Middle frontal gyrus (tissue), 1 donor: ENCODE results near the gene CD226.
"Not testable (repeated sequence)": the region's sequence is repeated elsewhere in the genome, so short reads cannot be mapped to it uniquely, and the experiment has no call there.

Experiments
- DNase-seq: peaks from one replicate; pipeline ENCODE4 v3.0.0-alpha.2; 2015; ENCODE audit warnings: low spot score; ENCODE audit errors: extremely low spot score

CD226 gene

DNA sequence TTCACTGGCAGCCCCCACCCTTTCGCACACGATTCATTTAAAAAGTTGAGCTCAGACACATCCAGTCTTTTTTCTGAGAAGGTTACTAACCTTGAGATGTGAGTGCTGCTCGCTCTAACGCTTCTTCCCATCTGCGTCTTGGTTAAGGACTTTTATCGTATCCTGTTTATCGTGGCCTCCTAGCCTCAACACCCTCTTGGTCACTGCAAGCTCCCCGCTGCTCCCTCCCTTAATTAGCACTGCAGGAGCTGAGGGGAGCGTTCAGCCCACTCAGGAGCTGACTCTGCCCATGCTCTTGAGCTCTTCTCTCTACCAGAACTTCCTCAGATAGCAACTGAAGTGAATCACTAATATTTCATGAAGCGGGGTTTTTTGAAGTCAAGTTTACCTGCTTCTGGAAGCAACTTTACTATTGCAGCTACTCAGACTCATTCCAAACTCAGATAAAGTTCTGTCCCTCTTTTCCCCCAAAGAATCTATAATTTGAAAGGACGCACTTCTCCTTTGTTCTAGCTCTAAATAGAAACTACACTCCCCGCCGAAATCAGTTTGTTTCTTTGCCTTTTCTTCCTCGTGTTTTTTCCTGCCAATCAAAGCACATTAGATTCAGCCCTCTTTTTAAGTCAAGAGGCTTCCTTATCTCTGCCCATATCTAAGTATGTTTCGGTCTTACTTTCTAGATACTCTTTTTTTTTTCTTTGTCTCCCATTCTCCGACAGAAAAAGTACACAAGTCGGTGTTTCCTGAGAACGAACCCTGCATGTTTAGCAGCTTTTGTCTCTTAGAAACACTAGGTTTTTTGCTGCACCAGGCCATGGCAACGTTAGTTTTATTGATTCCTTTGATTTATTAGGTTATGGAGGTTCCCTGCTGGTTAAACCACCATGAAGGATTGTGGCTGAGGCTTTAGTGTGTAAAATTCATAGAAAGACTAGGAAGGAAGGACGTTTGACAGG lies 9.3 kb upstream of the CD226 start:
- DNase-seq = no peak

DNA sequence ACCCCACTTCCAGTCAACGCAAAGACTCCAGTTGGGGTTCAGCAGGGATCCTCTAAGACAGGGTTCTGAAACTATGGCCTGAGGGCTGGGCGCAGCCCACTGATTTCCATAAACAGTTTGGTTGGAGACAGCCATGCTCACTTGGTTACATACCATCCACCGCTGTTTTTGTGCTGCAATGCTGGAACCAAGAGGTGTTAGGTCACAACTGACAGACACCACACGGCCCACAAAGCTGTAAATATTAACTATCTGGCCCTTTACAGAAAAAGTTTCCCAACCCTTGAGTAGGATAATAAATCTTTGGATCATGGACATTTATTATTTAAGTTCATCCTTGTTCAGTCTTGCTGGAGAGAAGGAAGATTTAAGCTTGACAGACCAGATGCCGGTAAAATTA lies 8.4 kb upstream of the CD226 start:
- DNase-seq = no peak

DNA sequence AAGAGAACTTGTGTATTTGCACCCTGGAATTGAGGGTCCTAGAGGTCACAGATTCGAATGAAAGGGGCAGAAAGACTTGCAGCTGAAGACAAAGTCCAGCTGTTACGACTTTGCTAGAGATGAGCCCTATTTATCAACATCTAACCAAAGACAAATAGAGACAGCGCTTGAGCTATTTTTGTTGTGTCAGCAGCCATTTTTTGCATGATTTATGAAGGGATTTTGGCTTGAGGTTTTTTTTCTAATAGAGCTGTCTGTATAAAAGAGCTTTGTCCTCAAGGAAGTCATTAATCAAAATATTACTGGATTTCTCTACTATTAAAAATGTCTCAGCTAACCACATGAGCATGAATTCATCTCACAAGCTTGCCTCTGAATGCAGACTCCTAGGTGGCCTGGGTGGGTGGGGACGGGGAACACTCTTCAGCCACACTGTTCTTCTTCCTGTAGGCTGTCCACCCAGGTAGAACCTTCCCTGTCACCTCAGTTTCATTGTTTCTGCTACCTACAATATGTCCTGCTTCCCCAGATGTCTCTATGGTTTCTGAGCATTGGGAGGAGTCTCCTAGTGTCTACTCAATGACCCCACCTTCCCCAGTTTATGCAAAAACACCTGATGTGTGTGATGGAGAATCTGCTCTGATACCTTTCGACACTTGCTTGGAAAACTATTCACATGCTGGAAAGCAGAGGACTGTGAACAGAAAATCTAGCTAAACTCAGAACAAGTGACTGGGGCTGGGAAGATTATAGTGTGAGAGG lies 7.2 kb upstream of the CD226 start:
- DNase-seq = no peak

DNA sequence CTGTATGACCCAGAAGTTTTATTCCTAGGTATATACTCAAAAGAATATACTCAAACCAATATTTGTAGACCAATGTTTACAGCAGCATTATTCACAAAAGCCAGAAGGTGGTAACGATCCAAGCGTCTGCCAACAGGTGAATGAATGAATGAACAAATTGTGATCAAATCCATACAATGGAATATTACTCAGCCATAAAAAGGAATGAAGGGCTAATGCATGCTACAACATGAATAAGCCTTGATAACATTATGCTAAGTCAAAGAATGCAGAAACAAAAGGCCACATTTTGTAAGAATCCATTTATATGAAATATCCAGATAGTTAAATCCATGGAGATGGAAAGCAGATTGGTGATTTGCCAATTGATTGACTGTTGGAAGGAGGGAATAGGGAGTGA lies 5.5 kb upstream of the CD226 start:
- no peak for DNase-seq

DNA sequence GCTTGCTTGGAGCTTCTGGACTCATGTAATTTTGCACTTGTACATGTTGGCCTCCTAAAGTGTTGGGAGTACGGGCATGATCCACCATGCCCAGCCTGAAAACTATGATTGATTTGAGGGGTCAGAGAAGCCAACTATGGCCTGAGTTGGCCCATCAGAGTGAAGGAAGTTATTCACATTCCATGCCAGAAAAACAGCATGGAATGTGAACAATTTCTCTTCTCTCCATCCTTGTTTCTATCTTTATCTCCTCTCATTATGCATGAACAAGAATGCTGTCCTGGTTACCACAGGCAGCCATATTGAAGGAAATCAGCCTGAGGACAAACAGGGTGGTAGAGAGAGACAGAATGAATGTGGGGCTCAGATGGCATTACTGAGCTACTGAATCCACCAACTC lies 3.5 kb upstream of the CD226 start:
- no peak for DNase-seq

DNA sequence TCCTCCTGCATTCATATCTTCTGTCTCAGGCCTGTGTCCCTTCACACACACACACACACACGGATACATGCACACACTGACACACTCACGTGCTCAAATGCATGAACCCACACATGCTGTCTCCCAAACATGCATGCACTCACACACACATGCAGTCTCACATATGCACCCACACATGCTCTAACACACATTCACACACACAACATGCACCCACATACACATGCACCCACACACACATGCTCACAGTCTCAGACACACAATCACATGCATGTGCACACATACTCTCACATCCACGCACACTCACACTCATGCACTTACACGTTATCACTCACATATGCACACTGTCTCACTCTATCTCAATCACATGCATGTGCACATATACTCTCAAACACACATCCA lies 1.9 kb upstream of the CD226 start:
- DNase-seq = no peak

DNA sequence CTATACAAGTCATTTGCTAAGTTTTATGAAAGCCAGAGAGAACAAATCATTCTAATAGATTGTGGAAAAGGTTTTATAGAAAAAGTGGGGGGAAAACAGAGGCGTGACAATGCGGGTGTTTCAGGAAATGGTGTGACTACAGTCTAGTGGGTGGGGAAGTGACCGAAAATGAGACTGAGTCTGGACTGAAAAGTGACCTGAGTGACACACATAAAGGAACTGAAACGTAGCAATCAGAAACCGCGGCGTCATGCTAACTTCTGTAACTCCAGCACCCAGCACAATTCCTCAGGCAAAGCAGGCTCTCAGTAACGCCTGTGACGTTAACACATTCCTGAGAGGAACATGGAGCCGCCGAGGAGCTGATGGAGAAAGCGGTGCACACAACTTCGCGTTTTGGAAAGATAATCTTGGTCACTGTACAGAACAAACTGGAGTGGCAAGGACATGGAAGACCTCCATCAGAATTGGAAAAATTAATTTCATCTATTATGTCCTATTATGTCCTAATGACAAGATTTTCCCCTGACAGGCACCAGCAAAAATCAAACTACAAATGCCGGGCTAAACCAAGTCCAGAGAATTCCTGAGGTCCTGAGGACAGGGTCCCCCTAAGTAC lies 1.4 kb upstream of the CD226 start:
- DNase-seq = no peak

DNA sequence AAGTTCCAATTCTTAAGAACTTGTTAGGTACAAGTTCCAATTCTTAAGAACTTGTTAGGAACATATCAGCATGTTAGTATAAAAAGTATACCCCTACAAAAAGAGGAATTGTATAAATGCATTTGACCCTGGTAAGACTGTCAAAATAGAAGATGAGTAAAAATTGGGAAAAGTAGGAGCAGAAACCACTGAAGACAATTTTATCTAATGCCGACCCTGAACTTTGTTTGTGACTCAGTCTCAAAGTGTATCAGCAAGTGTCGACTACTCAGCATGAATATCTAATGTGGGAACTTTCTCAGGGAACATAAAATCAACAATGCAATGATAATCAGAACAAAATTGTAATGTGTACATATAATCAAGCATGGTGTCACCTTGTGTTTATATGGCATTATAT lies 583 bp upstream of the CD226 start:
- no peak for DNase-seq

DNA sequence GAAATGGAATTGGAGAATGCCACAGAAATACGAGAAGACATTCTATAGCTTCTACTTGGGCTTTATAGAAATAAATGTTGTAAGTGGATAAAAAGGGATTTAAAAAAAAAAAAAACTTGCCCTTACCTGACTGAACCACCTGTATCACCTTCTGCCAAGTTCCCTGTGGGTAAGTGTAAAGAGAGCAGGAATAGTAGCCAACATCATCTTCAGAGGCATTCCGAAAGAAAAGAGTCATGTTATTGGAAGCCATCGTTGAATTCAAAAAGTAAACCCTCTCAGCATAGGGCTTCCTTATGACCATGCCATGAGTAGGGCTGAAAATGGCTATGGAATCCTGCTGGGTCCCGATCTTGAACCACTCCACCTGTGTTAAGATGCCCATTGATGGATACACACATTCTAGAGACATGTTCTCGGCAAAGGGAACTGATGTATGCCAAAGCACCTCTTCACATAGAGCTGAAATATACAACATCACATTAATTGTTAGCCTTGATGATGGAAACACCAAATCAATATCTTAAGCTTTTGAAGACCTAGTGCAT lies 991 bp downstream of the CD226 start:
- no peak for DNase-seq

DNA sequence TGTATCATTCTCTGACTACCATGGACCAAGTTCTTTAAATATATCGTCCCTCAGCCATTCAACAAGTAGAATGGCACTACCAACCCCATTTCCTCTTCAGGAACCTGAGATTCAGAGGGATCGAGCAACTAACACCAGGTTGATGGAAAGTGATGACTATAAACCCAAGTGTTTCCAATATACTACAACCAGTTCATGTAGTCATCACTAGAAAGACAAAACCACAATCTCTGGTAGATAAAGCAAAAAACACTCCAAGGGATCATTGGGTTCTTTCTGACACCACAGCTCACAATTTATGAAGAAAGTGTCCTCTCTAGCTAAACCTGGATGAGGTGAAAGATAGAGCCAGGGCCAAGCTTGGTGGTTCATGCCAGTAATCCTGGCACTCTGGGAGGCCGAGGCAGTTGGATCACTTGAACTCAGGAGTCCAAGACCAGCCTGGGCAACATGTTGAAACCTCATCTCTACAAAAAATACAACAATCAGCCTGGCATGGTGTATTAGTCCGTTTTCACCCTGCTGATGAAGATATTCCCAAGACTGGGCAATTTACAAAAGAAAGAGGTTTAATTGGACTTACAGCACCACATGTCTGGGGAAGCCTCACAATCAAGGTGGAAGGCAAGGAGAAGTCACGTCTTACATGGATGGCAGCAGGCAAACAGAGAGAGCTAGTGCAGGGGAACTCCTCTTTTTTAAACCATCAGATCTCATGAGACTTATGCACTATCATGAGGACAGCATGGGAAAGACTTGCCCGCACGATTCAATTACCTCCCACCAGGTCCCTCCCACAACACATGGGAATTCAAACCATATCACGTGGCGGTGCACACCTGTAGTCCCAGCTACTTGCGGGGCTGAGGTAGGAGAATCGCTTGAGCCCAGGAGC lies 2.2 kb downstream of the CD226 start:
- no peak for DNase-seq

DNA sequence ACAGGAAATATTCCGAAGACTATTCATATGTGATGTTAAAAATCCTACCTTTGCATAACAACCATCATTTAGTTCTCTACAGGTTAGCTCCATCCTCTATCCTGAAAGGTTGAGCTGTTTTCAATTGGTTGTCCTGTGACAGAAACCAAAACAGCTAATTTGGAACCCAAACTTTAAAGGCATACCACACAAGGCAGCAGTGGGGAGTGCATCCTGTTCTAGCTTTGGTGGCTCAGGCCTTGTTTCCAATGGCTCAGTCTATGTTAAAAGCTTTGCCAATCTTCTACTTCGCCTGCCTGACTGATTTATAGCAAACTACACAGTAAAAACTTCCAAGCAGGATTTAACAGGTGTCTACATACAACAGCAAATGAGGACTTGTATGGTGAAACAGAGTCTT lies 3.2 kb downstream of the CD226 start:
- DNase-seq = no peak

DNA sequence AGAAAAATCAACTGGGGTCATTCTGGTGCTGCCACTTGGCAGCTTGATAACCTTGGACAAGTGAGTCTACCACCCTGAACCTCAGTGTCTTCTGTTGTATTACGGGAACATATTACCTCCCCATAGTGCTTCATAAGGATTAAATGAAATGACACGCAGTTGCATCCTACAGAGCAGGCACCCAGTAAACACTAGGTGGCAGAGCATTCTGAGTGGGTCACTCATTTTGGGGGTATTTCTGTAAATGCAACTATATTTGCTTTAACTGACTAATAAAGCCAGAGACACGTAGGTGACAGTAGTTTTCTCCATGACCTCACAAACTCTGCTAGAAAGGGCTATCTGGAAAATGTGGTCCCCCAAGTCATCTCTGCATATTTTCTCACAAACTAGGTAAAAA lies 4.7 kb downstream of the CD226 start:
- DNase-seq = no peak

DNA sequence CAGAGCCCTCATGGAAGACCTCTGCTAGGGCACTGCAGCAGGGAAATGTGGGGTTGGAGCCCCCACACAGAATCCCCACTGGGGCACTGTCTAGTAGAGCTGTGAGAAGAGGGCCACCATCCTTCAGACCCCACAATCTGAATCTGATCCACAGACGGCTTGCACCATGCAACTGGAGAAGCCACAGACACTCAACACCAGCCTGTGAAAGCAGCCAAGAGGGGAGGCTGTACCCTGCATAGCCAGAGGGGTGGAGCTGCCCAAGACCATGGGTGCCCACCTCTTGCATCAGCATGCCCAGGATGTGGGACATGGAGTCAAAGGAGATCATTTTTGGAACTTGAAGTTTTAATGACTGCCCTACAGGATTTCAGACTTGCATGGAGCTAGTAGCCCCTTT lies 6.5 kb downstream of the CD226 start:
- no peak for DNase-seq

DNA sequence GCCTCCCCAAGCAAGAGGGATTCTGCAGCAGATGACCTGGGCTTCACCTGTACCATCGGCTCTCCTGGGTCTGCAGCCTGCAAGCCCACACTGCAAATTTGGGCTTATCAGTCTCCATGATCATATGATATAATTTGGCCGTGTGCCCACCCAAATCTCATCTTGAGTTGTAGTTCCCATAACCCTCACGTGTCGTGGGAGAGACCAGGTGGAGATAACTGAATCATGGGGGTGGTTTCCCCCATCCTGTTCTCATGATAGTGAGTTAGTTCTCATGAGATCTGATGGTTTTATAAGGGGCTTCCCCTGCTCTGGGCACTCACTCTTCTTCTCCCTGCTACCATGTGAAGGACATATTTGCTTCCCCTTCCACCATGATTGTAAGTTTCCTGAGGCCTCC lies 7.9 kb downstream of the CD226 start:
- DNase-seq = not testable (repeated sequence)

DNA sequence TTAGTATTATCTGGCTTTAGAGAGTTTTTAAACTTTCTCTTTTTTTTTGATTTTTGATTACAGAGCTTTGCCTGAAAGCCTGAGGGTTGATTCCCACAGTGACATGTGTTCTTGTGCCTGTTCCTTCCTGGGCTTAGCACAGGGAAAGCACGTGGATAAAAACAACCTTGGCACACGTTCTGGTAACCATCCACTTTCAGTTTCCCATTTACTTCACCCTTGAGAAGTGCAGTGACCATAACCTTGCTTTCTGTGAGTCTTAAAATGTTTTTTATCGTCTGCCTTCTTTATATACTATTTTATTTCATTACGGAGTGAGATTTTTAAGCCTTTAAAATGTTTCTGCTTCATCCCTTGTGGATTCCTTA lies 11.5 kb downstream of the CD226 start:
- no peak for DNase-seq

DNA sequence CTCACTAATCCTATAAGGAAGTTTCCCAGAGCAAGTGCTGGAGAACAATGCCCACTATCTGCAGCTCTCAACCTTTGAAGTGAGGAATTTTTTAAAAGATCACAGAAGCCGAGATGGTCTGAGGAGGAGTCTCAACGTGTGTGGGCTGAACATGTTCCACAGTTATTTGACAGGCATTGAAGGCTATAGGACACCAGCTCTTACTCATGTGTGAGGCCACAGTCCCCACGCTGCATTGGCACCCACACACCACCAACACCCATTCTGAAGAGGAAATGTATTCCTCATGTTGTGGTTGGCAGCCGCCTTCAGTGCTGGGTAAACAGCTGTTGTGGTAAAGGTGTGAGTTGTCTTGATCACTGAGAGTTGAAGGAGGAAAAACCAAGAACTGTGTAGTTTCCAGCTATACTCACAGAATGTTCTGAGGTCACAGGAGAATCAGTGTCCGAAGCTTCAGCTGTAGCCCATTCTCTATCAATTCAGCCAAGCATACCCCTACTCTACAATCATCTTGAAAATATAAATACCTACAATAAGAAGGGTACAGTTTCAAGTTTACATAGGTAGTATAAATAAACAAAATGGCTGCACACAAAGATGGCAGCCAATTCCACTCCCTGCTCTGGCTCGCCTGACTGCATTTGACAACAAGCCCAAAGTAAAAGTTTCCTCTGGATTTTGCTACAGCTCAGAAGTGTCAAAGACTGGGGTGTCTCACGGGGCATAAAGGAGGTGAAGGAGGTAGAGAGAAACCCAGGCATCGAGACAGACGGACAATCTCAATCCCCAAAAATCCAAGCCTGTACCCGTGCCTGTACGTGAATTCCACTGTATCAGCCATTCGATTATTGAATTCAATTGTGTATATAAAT lies 12.1 kb downstream of the CD226 start:
- DNase-seq = no peak

DNA sequence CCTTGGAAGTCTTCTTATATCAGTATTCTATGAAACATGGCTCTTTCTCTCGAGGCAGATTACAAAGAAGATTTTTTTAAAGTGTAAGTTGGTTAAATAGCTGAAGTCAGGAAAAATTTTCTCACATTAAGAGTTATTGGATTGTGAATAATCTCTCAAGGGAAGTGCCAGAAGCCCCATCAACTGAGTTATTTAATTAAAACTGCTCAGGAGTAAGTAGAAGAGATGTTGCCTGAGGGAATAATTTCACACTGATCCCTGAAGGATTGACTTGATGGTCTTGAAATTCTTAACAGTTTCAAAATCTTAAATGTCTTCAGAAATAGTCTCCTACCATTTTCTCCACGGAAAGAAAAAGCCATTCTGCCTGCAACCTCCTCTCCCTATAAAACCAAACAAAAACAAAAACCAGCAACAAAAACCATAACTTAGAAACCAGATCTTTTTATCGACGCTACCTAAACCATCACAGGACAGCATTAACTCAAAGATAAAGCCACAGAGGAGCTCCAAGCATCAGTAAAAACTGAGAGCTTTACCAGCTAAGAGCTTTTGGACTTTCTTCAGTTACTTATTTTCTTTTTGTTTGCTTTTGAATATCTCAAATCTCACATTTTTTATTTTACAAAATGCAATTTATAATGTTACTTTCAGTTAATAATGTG lies 12.9 kb downstream of the CD226 start:
- no peak for DNase-seq

DNA sequence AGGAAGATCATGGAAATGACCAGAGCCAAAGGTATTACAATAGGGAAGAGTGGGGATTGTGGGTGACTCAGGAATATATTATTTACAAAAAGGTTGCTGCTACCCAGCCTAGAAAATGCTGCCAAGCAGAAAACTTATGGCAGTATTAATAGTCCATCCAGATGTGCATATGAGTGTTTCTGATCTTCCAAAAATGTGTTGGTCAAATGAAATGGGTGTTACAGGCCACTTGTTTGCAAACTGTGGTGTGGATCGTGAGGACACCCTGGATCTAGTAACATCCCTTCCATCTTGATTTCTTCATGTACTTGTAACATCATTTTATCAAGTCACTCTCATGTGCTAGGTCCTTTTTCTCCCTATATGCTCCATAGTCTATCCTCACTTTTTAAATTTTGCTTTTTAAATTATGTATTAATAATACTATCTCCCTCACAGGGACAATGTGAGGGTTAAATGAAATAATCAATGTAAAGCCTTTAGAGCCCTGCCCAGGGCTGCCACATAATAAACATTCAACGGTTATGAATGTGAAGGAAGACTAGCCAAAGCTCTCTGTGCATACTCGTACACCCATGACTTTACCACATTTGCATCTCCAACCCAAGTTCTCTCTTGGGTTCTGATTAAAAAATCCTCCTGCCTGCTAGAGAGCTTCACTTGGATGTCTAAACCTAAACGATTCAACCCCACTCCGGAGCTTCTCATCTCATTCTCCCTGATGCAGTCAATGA lies 18.5 kb downstream of the CD226 start:
- no peak for DNase-seq

DNA sequence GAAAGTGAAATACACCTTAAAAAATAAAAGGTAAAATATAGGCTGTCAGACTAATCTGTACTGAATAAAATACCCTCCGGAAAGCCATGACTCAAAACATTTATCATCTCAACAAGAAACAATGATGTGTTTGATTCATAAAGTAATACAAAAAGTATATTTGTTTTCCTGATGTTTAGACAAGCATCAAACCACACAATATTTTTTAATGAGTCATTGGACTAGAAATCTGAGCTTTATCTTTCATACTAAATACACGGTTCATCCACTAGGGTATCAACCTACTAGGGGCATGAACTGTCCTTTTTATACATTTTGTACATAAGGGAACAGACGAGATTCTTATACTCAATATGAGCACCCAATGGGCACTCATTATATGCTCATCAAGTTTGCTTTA lies 31.3 kb downstream of the CD226 start:
- DNase-seq = no peak
